HG02678 (cell line): ENCODE data around the gene MTG2.

Experiments
- ATAC-seq: cut with Tn5 transposase; IDR thresholded peaks from one replicate; pipeline ENCODE4 v1.9.1; 2021; ENCODE audit warnings: mild to moderate bottlenecking, moderate library complexity; ENCODE audit not compliant: unreplicated experiment

MTG2 gene

GRCh38 chr20:62219101-62219991, 36.5 kb downstream of the MTG2 start:
- no peak for ATAC-seq

GRCh38 chr20:62219992-62220665, 37.3 kb downstream of the MTG2 start, which contains the start of gene HRH3:
HRH3 (minus strand) TSS chr20:62220278; CDS start chr20:62219970, 308 bp downstream.
- no peak for ATAC-seq

GRCh38 chr20:62220666-62221568, 38.1 kb downstream of the MTG2 start:
- no peak for ATAC-seq

GRCh38 chr20:62222266-62222850, 39.5 kb downstream of the MTG2 start:
- no peak for ATAC-seq

GRCh38 chr20:62222972-62223371, 40.1 kb downstream of the MTG2 start:
- no peak for ATAC-seq

- ATAC-seq = no peak
These were observed 40.7 kb downstream of the MTG2 start for GRCh38 chr20:62223571-62223970.

- ATAC-seq = no peak
These were observed 41.5 kb downstream of the MTG2 start for GRCh38 chr20:62224113-62224855.

- no peak for ATAC-seq
These were observed 42.2 kb downstream of the MTG2 start for GRCh38 chr20:62225026-62225425.

GRCh38 chr20:62225820-62226635, 43.2 kb downstream of the MTG2 start:
- no peak for ATAC-seq

- no peak for ATAC-seq
These were observed 44.1 kb downstream of the MTG2 start for GRCh38 chr20:62226707-62227590.

GRCh38 chr20:62227591-62227976, 44.8 kb downstream of the MTG2 start:
- no peak for ATAC-seq

GRCh38 chr20:62227977-62228958, 45.4 kb downstream of the MTG2 start:
- ATAC-seq = no peak

GRCh38 chr20:62228982-62229545, 46.2 kb downstream of the MTG2 start:
- no peak for ATAC-seq

- no peak for ATAC-seq
These were observed 46.8 kb downstream of the MTG2 start for GRCh38 chr20:62229667-62230066.

- ATAC-seq = no peak
These were observed 47.4 kb downstream of the MTG2 start for GRCh38 chr20:62230276-62230675.

- ATAC-seq = no peak
These were observed 47.9 kb downstream of the MTG2 start for GRCh38 chr20:62230696-62231095.

GRCh38 chr20:62231292-62231691, 48.5 kb downstream of the MTG2 start:
- no peak for ATAC-seq
